Subcutaneous adipose tissue (tissue), 4 donors: ENCODE data around the gene LYRM4. TPM values are rescaled to one million over a fixed set of nuclear protein-coding genes. Genes with fewer than 3 reads are reported as not detected.

ENCODE experiments used
- CTCF ChIP-seq: fragments of 450-650 bp; IDR thresholded peaks from one replicate; pipeline ENCODE4 v1.5.1; 2016; ENCODE audit warnings: low read depth, mild to moderate bottlenecking, control low read depth, antibody characterized with exemption, moderate library complexity
- total RNA-seq, 4 donors: library from RNA; depleted of rRNA; stranded (reverse); fragments of >200 nt; gene quantifications; one replicate each; pipeline ENCODE4 v1.1.0, GENCODE V29; 2016

The LYRM4 gene
- 10 to 100 TPM; 22.2 to 25.8 (median 25.1) TPM for total RNA-seq

- no peak for TF ChIP-seq CTCF
Measured at GRCh38 chr6:5260661-5261544, at the start of gene LYRM4, which contains the start of gene FARS2. Gene LYRM4, minus strand, starts transcription at chr6:5260950. Its CDS starts 217 bp downstream, at chr6:5260733. Gene FARS2, plus strand, starts transcription at chr6:5261513.

- no peak for TF ChIP-seq CTCF
Measured at GRCh38 chr6:5308066-5308465, 47.3 kb upstream of the LYRM4 start.

- TF ChIP-seq CTCF: no peak
Measured at GRCh38 chr6:5307058-5307457, 46.3 kb upstream of the LYRM4 start.

GRCh38 chr6:5305968-5306626 is 45.3 kb upstream of the LYRM4 start:
- no peak for TF ChIP-seq CTCF

GRCh38 chr6:5303682-5304081 is 42.9 kb upstream of the LYRM4 start:
- no peak for TF ChIP-seq CTCF

GRCh38 chr6:5302995-5303622 is 42.4 kb upstream of the LYRM4 start:
- TF ChIP-seq CTCF: no peak
